ENCODE measurements around the gene ITGA7.
A peak's percentile ranks its signal among the peaks of the same experiment; 100 is the strongest.

The ITGA7 gene

GRCh38 chr12:55733858-55734257 is 26.2 kb upstream of the ITGA7 start:
- DNase-seq (ENCODE audit: low read depth) = no peak

GRCh38 chr12:55733021-55733555 is 25.4 kb upstream of the ITGA7 start:
- no peak for DNase-seq (ENCODE audit: low read depth)

- no peak for DNase-seq (ENCODE audit: low read depth)
Observed at GRCh38 chr12:55732288-55732687, 24.6 kb upstream of the ITGA7 start.

DNA sequence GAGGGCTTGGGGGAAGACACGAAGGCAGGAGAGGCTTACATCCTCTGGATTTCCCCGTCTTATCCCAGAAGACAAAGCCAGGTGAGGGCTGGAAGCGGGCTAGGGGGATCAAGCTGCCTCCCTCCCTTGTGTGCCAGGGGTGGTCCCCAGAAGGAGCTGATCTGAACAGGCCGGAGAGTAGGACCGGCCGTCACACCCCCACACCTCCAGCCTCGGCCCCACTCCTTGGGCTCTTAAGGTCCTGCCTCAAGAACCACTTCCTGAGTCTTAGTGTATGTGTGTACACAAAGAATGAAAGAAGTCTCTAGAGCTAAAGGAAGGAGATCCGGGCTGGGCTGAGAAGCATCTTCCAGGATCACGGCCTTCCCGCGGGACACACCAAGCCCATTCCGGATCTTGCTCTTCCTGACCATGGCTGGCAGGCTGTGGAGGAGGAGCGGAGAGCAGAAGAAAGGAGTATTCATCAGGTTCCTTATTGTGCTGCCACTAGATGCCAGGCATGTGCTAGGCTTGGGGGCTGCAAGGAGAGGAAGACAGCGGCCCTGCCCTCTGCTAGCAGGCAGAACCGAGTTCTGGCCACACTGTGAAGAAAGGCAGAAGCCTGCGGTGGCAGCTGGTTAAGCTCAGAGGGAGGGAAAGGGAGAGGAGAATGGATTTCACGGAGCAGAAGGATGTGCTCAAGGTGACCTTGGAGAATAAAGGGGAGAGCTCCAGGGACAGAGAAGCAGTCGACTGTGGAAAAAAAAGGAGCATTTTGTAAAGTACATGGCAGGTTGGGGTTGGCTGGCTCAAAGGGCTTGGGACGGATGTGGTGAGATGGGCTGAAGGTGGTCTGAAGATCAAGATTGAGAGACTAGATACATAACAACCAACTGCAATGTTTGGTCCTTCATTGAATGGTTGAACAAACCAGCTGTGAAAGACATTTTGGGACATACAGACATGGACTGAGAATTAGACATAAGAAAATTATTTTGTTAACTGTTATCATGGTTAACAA is 22.4 kb upstream of the ITGA7 start:
- DNase-seq (ENCODE audit: low read depth) = no peak

- DNase-seq (ENCODE audit: low read depth) = peak; percentile 69
Observed at GRCh38 chr12:55728939-55729818, 21.5 kb upstream of the ITGA7 start, which contains the start of gene CD63. Gene CD63, minus strand, starts transcription at chr12:55729009. Its CDS starts 668 bp downstream, at chr12:55728341.

DNA sequence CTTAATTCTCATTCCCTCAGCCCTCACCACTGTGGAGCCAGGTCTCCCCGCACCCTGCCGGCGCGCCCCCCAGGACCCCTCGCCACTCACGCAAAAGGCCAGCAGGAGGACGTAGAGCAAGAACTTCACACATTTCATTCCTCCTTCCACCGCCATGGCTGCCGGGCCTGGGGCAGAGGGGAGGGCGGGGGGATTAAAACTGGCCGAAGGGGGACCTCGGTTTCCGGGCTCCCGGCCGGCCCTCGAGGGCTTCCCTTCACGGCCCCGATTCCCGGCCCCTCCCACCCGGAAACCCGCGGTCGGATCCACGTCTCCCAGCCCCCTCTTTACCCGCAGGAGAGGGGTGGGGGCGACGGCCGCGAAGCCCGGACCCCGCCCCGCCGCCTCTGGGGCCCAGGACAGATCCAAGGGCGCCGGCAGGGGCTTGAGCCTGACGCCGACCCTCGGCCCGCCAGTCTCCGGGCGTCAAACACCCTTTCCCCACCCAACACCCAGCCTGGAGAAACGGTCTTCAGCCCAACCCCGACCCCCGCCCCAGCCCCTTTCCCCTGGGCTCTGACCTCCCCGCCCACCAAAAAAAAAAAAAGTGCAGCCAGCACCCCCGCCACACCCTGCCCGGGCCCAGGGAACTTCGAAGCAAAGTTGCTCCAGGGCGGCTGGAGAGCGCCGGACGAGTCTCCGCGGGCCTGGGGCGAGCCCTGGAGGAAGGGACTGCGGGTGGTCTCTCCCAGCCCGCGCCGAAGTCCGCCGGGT is 20.7 kb upstream of the ITGA7 start:
- no peak for DNase-seq (ENCODE audit: low read depth)

- no peak for DNase-seq (ENCODE audit: low read depth)
Observed at GRCh38 chr12:55727643-55728185, 20.0 kb upstream of the ITGA7 start.

DNA sequence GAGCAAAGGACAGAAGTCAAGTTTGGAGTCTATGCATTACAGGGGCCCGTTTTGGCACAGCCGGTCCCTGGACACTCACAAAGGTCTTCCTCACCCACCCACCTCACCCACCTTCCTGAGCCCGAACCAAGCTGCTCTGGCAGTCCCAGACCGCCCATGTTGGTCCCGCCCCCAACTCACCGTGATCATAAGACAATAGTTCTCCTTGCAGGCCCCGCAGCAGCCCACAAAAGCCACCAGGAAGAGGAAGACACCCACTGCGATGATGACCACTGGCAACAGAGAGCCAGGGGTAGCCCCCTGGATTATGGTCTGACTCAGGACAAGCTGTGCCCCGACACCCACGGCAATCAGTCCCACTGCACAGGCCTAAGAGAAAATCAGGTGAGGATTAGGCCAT is 19.3 kb upstream of the ITGA7 start:
- no peak for DNase-seq (ENCODE audit: low read depth)

GRCh38 chr12:55725556-55725955 is 17.9 kb upstream of the ITGA7 start:
- DNase-seq (ENCODE audit: low read depth) = no peak

GRCh38 chr12:55724940-55725309 is 17.2 kb upstream of the ITGA7 start:
- DNase-seq (ENCODE audit: low read depth) = no peak

GRCh38 chr12:55724226-55724939 is 16.7 kb upstream of the ITGA7 start:
- peak; percentile 27 for DNase-seq (ENCODE audit: low read depth)

GRCh38 chr12:55723516-55724225 is 16.0 kb upstream of the ITGA7 start:
- no peak for DNase-seq (ENCODE audit: low read depth)

GRCh38 chr12:55722948-55723347 is 15.2 kb upstream of the ITGA7 start:
- no peak for DNase-seq (ENCODE audit: low read depth)

- DNase-seq (ENCODE audit: low read depth) = no peak
Observed at GRCh38 chr12:55721601-55722213, 14.0 kb upstream of the ITGA7 start.

- no peak for DNase-seq (ENCODE audit: low read depth)
Observed at GRCh38 chr12:55720894-55721444, 13.3 kb upstream of the ITGA7 start.

- no peak for DNase-seq (ENCODE audit: low read depth)
Observed at GRCh38 chr12:55720071-55720564, 12.4 kb upstream of the ITGA7 start, which contains the start of gene RDH5. Gene RDH5, plus strand, starts transcription at chr12:55720393. Its CDS starts 792 bp downstream, at chr12:55721185.

DNA sequence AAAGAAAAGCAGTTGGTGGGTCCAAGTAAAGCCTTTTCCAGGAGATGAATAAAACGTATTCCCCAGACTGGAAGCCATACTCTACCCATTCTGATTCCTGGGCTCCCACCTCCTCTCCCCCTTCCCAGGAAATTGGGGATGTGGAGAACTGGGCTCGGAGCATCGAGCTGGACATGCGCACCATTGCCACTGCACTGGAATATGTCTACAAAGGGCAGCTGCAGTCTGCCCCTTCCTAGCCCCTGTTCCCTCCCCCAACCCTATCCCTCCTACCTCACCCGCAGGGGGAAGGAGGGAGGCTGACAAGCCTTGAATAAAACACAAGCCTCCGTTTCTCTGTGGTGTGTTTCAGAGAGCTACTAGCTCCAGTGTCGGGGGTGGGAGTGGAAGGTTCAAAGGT is 11.7 kb upstream of the ITGA7 start:
- no peak for DNase-seq (ENCODE audit: low read depth)

DNA sequence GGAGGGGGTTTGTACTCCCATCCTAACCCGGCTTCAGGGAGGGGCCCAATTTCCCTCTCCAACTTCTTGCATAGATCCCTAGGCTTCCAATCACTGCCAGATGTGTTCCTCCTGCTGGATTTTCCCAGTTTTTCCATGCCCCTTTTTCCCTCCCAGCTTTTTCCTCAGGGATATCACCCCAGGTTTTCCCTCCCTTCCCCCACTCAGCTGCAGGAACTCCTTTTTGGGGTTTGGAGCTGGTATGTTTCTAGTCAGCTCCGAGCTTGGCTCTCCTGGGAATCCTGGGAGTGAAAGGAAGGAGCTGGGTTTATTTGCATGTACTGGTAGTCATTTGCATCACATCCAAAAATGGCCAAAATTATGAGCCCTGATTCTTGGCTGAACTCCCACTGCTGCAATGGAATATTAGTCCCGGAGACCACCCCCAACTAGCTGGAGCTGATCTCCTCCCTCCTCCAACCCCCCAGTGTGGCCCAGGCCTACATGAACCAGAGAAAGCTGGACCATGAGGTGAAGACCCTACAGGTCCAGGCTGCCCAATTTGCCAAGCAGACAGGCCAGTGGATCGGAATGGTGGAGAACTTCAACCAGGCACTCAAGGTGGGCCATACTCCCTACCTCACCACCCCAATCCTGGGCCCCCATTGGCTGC is 11.0 kb upstream of the ITGA7 start:
- no peak for DNase-seq (ENCODE audit: low read depth)
